Measurements from ENCODE around the gene B3GAT2. TPM values are rescaled to one million over a fixed set of nuclear protein-coding genes. Genes with fewer than 3 reads are reported as not detected.

Gene B3GAT2
- total and polyA plus RNA-seq, 2 experiments from 2014 or later = 0.17 to 0.82 TPM

DNA sequence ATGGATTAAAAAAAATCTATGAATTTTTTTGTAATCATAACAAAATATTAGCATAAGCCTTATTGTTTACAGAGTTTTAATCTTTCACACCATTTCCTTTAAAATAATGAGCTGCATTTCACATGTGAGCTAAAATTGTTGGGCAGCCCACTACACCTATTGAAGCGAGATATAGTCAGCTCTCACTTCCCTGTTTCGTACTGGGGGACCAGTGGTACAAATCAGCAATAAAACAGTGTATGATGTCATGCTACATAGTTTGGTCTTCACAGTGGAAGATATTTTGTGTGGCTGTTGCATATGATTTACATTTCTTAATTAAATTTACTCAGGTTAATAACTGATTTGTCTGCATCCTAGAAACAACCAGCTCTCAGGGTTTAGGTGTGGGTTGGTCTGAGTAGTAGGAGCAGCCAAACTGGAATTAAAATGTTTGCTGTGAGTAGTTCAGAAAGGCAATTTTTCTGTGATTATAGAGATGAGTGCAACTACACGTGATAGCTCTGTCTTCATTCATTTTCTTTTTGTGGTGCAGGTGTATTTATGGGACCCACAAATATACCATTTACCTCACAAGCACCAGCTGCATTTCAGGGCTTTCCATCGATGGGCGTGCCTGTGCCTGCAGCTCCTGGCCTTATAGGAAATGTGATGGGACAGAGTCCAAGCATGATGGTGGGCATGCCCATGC lies 99.3 kb downstream of the B3GAT2 start:
- H3K36me3 ChIP-seq (replicated peaks; ENCODE audit: insufficient read depth, low read depth) = no peaks in the 10 kb centered on the region
- H3K27ac ChIP-seq = no peak overlapping the region
- no peak overlapping the region for H3K4me2 ChIP-seq
- 93% methylated on average over 5 of the region's 5 CpGs for WGBS (ENCODE audit: low lambda C conversion rate, missing lambda C conversion rate)
- no peaks in the 10 kb centered on the region for H3K79me2 ChIP-seq
- no peak overlapping the region for H2AFZ ChIP-seq
- H3K9me3 ChIP-seq (ENCODE audit: low read depth) = no peaks in the 10 kb centered on the region
- H3K4me3 ChIP-seq = no peak overlapping the region
- TF ChIP-seq EZH2phosphoT487 (IDR thresholded peaks at IDR 0.05; ENCODE audit: low read depth, severe bottlenecking, unreplicated experiment) = no peak
- TF ChIP-seq, protein P1, sequence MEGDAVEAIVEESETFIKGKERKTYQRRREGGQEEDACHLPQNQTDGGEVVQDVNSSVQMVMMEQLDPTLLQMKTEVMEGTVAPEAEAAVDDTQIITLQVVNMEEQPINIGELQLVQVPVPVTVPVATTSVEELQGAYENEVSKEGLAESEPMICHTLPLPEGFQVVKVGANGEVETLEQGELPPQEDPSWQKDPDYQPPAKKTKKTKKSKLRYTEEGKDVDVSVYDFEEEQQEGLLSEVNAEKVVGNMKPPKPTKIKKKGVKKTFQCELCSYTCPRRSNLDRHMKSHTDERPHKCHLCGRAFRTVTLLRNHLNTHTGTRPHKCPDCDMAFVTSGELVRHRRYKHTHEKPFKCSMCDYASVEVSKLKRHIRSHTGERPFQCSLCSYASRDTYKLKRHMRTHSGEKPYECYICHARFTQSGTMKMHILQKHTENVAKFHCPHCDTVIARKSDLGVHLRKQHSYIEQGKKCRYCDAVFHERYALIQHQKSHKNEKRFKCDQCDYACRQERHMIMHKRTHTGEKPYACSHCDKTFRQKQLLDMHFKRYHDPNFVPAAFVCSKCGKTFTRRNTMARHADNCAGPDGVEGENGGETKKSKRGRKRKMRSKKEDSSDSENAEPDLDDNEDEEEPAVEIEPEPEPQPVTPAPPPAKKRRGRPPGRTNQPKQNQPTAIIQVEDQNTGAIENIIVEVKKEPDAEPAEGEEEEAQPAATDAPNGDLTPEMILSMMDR (IDR thresholded peaks at IDR 0.05; ENCODE audit: poor library complexity) = no peak
- no peak for TF ChIP-seq EZH2 (IDR thresholded peaks at IDR 0.05; ENCODE audit: borderline replicate concordance)
- no peaks in the 10 kb centered on the region for H3K9me2 ChIP-seq (replicated peaks; ENCODE audit: insufficient read depth)
- H3K4me1 ChIP-seq (ENCODE audit: insufficient read depth) = no peaks in the 10 kb centered on the region
- DNase-seq (ENCODE audit: low spot score) = no peak
- H3K27me3 ChIP-seq = no peaks in the 10 kb centered on the region
- no peaks in the 10 kb centered on the region for H4K20me1 ChIP-seq (ENCODE audit: insufficient read depth, poor library complexity, severe bottlenecking)

DNA sequence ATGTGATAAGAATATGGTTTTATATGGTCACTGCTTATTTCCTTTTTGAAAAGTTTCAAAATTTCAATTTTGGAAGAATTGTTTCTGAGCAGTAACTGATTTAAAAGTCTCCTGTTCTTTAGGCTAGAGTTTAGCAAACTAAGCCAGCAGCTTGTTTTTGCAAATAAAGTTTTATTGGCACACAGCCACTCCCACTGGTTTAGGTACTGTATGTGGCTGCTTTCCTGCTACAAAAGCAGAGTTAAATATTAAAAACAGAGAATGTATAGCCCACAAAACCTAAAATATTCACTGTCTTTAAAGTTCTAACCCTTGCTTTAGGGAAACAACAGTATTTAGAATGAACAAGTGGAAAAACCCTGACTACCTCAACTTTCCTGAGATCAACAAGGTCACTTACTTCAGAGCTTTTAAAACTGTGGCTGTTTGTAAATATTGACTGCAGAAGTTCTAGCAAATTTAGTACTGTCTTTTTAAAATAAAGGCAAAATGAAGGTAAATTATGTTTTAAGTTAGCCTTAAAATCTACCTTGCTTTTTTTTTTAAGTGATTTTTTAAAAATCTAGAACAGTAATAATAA lies 104.1 kb downstream of the B3GAT2 start:
- no peak for TF ChIP-seq EZH2phosphoT487 (IDR thresholded peaks at IDR 0.05; ENCODE audit: low read depth, severe bottlenecking, unreplicated experiment)
- TF ChIP-seq, protein P1 (IDR thresholded peaks at IDR 0.05; ENCODE audit: poor library complexity) = no peak
- no peak overlapping the region for H3K4me3 ChIP-seq
- no peaks in the 10 kb centered on the region for H3K36me3 ChIP-seq (replicated peaks; ENCODE audit: insufficient read depth, low read depth)
- H4K20me1 ChIP-seq (ENCODE audit: insufficient read depth, poor library complexity, severe bottlenecking) = no peaks in the 10 kb centered on the region
- no peak overlapping the region for H2AFZ ChIP-seq
- no peak for DNase-seq (ENCODE audit: low spot score)
- no peak overlapping the region for H3K4me2 ChIP-seq
- H3K9me2 ChIP-seq (replicated peaks; ENCODE audit: insufficient read depth) = no peaks in the 10 kb centered on the region
- peaks cover 6% of the 10 kb centered on the region for H3K4me1 ChIP-seq (ENCODE audit: insufficient read depth)
- no peaks in the 10 kb centered on the region for H3K27me3 ChIP-seq
- H3K79me2 ChIP-seq = no peaks in the 10 kb centered on the region
- H3K27ac ChIP-seq = no peak overlapping the region
- H3K9me3 ChIP-seq (ENCODE audit: low read depth) = no peaks in the 10 kb centered on the region

DNA sequence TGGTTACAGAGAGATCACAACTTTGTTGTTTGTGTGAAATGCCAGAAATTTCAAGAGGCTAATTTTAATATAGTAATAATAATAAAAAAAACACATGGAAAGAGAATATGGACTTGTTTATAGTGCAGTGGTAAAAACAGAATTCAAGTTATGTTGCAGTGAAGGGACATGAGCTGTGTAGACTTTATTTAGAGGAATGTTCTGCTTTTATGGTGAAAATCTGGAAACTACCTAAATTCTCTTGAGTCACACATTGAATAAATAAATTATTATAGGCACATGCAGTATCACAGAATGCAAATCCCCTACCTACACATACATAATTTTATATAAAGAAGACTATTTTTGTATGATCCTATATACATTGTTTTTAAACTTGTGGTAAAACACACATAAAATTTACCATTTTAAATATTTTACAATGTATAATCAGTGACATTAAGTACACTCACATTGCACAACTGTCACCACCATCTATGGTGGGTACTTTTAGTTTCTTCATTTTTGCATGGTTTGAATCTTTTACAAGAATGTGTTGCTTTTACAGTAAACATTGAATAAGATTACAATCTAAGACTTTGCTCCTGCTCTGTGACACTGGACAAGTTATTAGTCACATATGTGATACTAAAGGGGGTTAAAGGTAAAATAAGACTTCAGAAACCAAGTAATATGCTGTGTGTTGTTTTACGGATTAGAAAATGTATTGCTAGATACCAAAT lies 107.4 kb downstream of the B3GAT2 start:
- H3K4me1 ChIP-seq (ENCODE audit: insufficient read depth) = peaks cover 6% of the 10 kb centered on the region
- no peaks in the 10 kb centered on the region for H3K27me3 ChIP-seq
- H4K20me1 ChIP-seq (ENCODE audit: insufficient read depth, poor library complexity, severe bottlenecking) = no peaks in the 10 kb centered on the region
- no peaks in the 10 kb centered on the region for H3K9me3 ChIP-seq (ENCODE audit: low read depth)
- no peaks in the 10 kb centered on the region for H3K36me3 ChIP-seq (replicated peaks; ENCODE audit: insufficient read depth, low read depth)
- WGBS (ENCODE audit: low lambda C conversion rate, missing lambda C conversion rate) = 76% methylated on average over 1 of the region's 1 CpG
- H3K4me3 ChIP-seq = no peak overlapping the region
- H2AFZ ChIP-seq = no peak overlapping the region
- peak overlapping the region; percentile 10 for H3K27ac ChIP-seq
- no peak overlapping the region for H3K4me2 ChIP-seq
- TF ChIP-seq EZH2 (IDR thresholded peaks at IDR 0.05; ENCODE audit: borderline replicate concordance) (no peak), EZH2phosphoT487 (IDR thresholded peaks at IDR 0.05; ENCODE audit: low read depth, severe bottlenecking, unreplicated experiment) (no peak)
- TF ChIP-seq, protein P1 (IDR thresholded peaks at IDR 0.05; ENCODE audit: poor library complexity) = no peak
- no peaks in the 10 kb centered on the region for H3K9me2 ChIP-seq (replicated peaks; ENCODE audit: insufficient read depth)
- H3K79me2 ChIP-seq = no peaks in the 10 kb centered on the region
- DNase-seq (ENCODE audit: low spot score) = peak; percentile 10

Measured in hepatocyte (in vitro differentiated cells).